Kidney (tissue), 14 donors: ENCODE results near the gene SLC1A5. TPM values are rescaled to one million over a fixed set of nuclear protein-coding genes. Genes with fewer than 3 reads are reported as not detected.

Source experiments
- DNase-seq, 5 donors: peaks; one replicate each; pipeline ENCODE4 v3.0.0-alpha.2; 2013 to 2020
- FAIRE-seq: peaks from 2 replicates; lab custom pipeline; 2012; peaks lifted over from hg19 to GRCh38; lab: Jason Lieb, UNC
- H3K27ac ChIP-seq, 2 donors: one replicate each; pipeline ENCODE4 v1.7.0; 2013; ENCODE audit warnings: low read depth in 2 of 2, low read length in 2 of 2, inconsistent platforms in 1 of 2
- H3K27me3 ChIP-seq: one replicate; pipeline ENCODE4 v1.7.1; 2013; ENCODE audit warnings: low read length, inconsistent platforms; ENCODE audit not compliant: control insufficient read depth, insufficient read depth
- H3K36me3 ChIP-seq, 3 donors: one replicate each; pipeline versions ENCODE4 v1.7.0 to v1.7.1; 2013; ENCODE audit warnings: low read length in 3 of 3, control low read depth in 1 of 3, inconsistent platforms in 1 of 3; ENCODE audit not compliant: insufficient read depth in 3 of 3, control insufficient read depth in 2 of 3
- H3K4me1 ChIP-seq, 3 donors: one replicate each; pipeline versions ENCODE4 v1.7.0 to v1.7.1; 2013; ENCODE audit warnings: low read length in 3 of 3, inconsistent platforms in 1 of 3, low read depth in 1 of 3; ENCODE audit not compliant: control insufficient read depth in 2 of 3, insufficient read depth in 2 of 3
- H3K4me3 ChIP-seq, 3 donors: one replicate each; pipeline versions ENCODE4 v1.7.0 to v1.8.1; 2013; ENCODE audit warnings: low read length in 3 of 3, control low read depth in 1 of 3, inconsistent platforms in 1 of 3
- H3K9ac ChIP-seq, 3 donors: one replicate each; pipeline versions ENCODE4 v1.7.0 to v1.7.1; 2013; ENCODE audit warnings: low read length in 3 of 3, control low read depth in 1 of 3, inconsistent platforms in 1 of 3
- H3K9me3 ChIP-seq, 3 donors: one replicate each; pipeline versions ENCODE4 v1.7.0 to v1.7.1; 2013; ENCODE audit warnings: low read length in 3 of 3, control low read depth in 1 of 3, inconsistent platforms in 1 of 3; ENCODE audit not compliant: control insufficient read depth in 2 of 3, insufficient read depth in 1 of 3
- CTCF ChIP-seq: IDR thresholded peaks from 3 replicates; pipeline ENCODE4 v1.5.1; 2012; ENCODE audit warnings: mild to moderate bottlenecking, moderate library complexity, borderline replicate concordance; ENCODE audit not compliant: insufficient read depth; ENCODE audit errors: extremely low read depth
- intact Hi-C: fragments of 100-400 bp; cut with DNase I; formaldehyde crosslinking; loops from one replicate; pipeline ENCODE4 v1.11.1; 2022
- polyA plus RNA-seq: library from polyadenylated mRNA; stranded (reverse); fragments of 350-450 nt; fragmentation: Illumina TruSeq; extraction: RNeasy Lipid Tissue Mini Kit (QIAGEN cat#74804); gene quantifications from one replicate; pipeline ENCODE4 v1.2.3, GENCODE V29; 2014; ENCODE audit warnings: low read depth, low replicate concordance; ENCODE audit not compliant: insufficient read depth
- total RNA-seq: library from RNA; stranded (reverse); fragmentation: NEBNext Ultra II Directional; extraction: Animal tissue kit (Norgen Biotek cat#: 25700); gene quantifications from one replicate; pipeline ENCODE4 v1.2.1, GENCODE V29; 2021
- donor health status: control.
- donor health status: control.
- donor health status: control.
- donor health status: control.
- donor health status: control.
- donor health status: DM: yes; HTN: yes; CAD: no.
- donor health status: Normal renal cell carcinoma (clear cell type).

The SLC1A5 gene
- total and polyA plus RNA-seq, 2 donors from 2014 or later: 42.1 to 93.9 TPM

- FAIRE-seq (no peak), DNase-seq (peak in 2 of 5 donors; percentile 28 to 56)
- Histone ChIP-seq H3K36me3 (no peaks in the 10 kb centered on the region), H3K9me3 (no peaks in the 10 kb centered on the region), H3K9ac (no peak overlapping the region), H3K27me3 (no peaks in the 10 kb centered on the region), H3K27ac (peak overlapping the region in 1 of 2 donors; percentile 74), H3K4me3 (no peak overlapping the region), H3K4me1 (peaks cover 0 to 4% (median 0%) of the 10 kb centered on the region in 3 donors)
- TF ChIP-seq CTCF: no peak
- intact Hi-C loops: no loop called here
Observed at GRCh38 chr19:46803555-46803954, 15.2 kb upstream of the SLC1A5 start.

GRCh38 chr19:46802152-46802551, 13.8 kb upstream of the SLC1A5 start:
- TF ChIP-seq CTCF: no peak
- FAIRE-seq: no peak
- Histone ChIP-seq H3K4me3 (no peak overlapping the region), H3K27ac (no peak overlapping the region), H3K27me3 (no peaks in the 10 kb centered on the region), H3K9me3 (no peaks in the 10 kb centered on the region), H3K4me1 (peaks cover 0 to 4% (median 0%) of the 10 kb centered on the region in 3 donors), H3K36me3 (no peaks in the 10 kb centered on the region), H3K9ac (no peak overlapping the region)
- intact Hi-C loops: no loop called here
- DNase-seq: no peak

DNA sequence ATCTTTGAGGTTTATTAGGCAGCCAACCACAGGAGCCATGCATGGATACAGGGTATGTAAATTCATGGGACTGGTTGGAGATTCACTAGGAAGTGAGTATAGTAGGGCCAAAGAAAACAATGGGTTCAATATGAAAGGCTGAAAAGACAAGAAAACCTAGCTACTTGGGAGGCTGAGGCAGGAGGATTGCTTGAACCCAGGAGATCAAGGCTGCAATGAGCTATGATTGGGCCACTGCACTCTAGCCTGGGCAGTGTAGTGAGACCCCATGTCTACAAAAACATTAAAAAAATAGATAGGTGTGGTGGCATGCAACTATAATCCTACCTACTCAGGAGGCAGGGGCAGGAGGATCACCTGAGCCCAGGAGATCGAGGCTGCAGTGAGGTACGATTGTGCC, 10.3 kb upstream of the SLC1A5 start:
- FAIRE-seq (no peak), DNase-seq (no peak)
- Histone ChIP-seq H3K9ac (no peak overlapping the region), H3K27ac (no peak overlapping the region), H3K4me1 (peaks cover 0 to 5% (median 3%) of the 10 kb centered on the region in 3 donors), H3K4me3 (no peak overlapping the region), H3K36me3 (no peaks in the 10 kb centered on the region), H3K9me3 (no peaks in the 10 kb centered on the region), H3K27me3 (no peaks in the 10 kb centered on the region)
- TF ChIP-seq CTCF: no peak
- intact Hi-C loops: no loop called here

DNA sequence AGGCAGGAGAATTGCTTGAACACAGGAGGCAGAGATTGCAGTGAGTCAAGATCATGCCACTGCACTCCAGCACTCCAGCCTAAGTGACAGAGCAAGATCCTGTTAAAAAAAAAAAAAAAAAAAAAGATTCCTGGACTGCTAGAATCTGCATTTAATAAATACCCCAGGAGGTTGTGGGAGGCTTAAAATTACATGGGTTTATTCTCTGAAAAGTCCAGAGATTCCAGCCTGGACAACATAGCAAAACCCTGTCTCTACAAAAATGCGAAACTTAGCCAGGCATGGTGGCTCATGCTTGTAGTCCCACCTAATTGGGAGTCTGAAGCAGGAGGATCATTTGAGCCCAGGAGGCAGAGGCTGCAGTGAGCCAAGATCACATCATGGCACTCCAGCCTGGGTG, 9.5 kb upstream of the SLC1A5 start:
- no peak for FAIRE-seq
- intact Hi-C loops: no loop called here
- no peaks in the 10 kb centered on the region for H3K9me3 ChIP-seq

More for the DNA sequence above, 9.5 kb upstream of the SLC1A5 start:
- peaks cover 0 to 5% (median 3%) of the 10 kb centered on the region in 3 donors for H3K4me1 ChIP-seq
- no peaks in the 10 kb centered on the region for H3K27me3 ChIP-seq
- H3K4me3 ChIP-seq: no peak overlapping the region
- H3K9ac ChIP-seq: no peak overlapping the region
- DNase-seq: no peak
- no peaks in the 10 kb centered on the region for H3K36me3 ChIP-seq
- no peak for TF ChIP-seq CTCF
- H3K27ac ChIP-seq: no peak overlapping the region
